Measurements from ENCODE around the gene IRX6.

The IRX6 gene

DNA sequence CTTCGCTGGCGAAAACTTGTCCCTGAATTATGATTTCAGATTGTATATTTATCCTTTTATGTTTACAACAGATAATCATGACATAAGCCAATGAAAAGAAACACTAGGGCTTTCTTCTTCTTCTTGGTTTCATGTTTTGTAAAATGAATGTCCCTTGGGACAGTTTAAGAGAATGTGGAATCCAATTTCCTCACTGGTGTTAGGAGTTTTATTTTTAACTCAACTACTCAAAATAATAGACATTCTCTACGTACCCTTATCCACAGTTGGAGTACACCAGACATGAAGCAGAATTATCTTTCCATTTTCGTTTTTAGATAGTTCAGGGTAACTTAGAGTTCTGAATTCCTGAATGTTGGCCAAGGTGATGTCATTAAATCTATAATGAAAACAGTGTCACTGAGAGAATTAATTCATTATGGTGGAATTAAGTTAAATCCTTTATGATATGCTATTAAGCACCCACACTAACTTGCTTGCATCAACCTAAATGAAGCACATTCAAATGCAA lies 43.4 kb downstream of the IRX6 start:
- H3K36me3 Mint-ChIP-seq (ENCODE audit: low read depth), result no peaks in the 10 kb centered on the region

GRCh38 chr16:55367866-55368603 lies 44.0 kb downstream of the IRX6 start:
- H3K27me3 Mint-ChIP-seq (ENCODE audit: low read depth), result peaks cover 44% of the 10 kb centered on the region
- no peak overlapping the region for H3K27ac Mint-ChIP-seq
- H3K4me3 Mint-ChIP-seq, result no peak overlapping the region
- peaks cover 2% of the 10 kb centered on the region for H3K4me1 Mint-ChIP-seq (ENCODE audit: low read depth)
- H3K36me3 Mint-ChIP-seq (ENCODE audit: low read depth), result no peaks in the 10 kb centered on the region
- no peaks in the 10 kb centered on the region for H3K9me3 Mint-ChIP-seq
- DNase-seq (ENCODE audit: low spot score), result no peak

More for the DNA sequence above, 43.4 kb downstream of the IRX6 start:
- Mint-ChIP-seq H3K27me3 (ENCODE audit: low read depth) (peaks cover 37% of the 10 kb centered on the region), H3K4me3 (no peak overlapping the region), H3K27ac (no peak overlapping the region), H3K4me1 (ENCODE audit: low read depth) (peaks cover 2% of the 10 kb centered on the region), H3K9me3 (no peaks in the 10 kb centered on the region)
- DNase-seq (ENCODE audit: low spot score), result no peak

DNA sequence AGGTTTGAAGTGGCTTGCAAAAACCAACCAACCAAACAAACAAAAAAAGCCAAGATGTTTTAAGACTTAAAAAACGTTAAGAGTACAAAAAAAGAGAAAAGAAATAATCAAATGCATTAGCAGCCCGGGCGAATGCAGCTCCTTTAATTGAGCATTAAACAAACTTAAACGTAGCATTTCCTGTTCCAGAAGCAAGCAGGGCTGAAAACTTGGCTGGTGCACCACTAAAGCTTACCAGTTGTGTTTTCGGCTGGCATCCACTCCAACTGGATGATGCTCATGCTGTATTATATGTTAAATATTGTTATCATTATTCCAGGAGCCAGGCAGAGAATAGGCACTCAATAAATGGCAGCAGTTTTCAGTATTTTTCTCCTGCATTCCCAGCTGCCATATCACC lies 45.1 kb downstream of the IRX6 start:
- H3K36me3 Mint-ChIP-seq (ENCODE audit: low read depth), result no peaks in the 10 kb centered on the region
- no peaks in the 10 kb centered on the region for H3K9me3 Mint-ChIP-seq
- H3K27ac Mint-ChIP-seq, result no peak overlapping the region
- DNase-seq (ENCODE audit: low spot score), result no peak
- H3K4me3 Mint-ChIP-seq, result no peak overlapping the region
- peaks cover 48% of the 10 kb centered on the region for H3K27me3 Mint-ChIP-seq (ENCODE audit: low read depth)
- H3K4me1 Mint-ChIP-seq (ENCODE audit: low read depth), result peaks cover 2% of the 10 kb centered on the region

DNA sequence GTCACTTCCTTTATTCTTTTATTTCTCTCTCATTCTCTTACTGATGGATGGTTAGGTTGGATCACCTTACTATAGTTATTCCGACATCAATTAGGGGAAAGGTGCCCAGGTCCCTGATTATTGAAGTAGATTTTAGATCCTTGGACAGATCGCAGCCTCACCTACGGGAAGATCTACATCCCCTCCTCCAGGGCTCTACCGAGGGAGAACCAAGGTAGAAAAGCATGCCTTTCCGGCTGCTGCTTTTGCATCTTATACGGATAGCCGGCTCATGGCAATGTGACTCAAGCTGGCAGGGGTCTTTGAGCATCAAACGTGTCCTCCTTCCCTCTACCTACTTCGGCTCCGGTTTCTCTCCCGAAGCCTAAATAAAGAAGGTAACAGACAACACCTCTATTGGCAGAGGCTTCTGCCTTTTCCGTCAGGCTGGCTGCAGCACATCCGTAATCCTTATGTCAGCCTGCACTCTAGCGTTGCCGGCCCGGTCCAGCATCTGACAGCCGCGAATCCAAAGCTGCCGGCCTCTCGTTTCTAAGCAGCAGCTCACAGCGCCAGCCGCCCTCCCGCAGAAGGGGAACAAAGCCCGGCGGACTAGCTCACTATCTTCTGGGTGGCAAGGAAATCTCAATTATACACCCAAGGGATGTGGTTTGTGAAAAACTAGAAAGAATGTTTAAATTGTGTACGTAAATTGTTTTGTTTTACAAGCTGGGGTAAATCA lies 46.9 kb downstream of the IRX6 start:
- H3K9me3 Mint-ChIP-seq, result no peaks in the 10 kb centered on the region
- DNase-seq (ENCODE audit: low spot score), result no peak
- no peaks in the 10 kb centered on the region for H3K36me3 Mint-ChIP-seq (ENCODE audit: low read depth)
- peaks cover 48% of the 10 kb centered on the region for H3K27me3 Mint-ChIP-seq (ENCODE audit: low read depth)
- H3K4me3 Mint-ChIP-seq, result no peak overlapping the region
- H3K27ac Mint-ChIP-seq, result no peak overlapping the region
- peaks cover 2% of the 10 kb centered on the region for H3K4me1 Mint-ChIP-seq (ENCODE audit: low read depth)

- Mint-ChIP-seq H3K4me1 (ENCODE audit: low read depth) (peaks cover 2% of the 10 kb centered on the region), H3K27me3 (ENCODE audit: low read depth) (peaks cover 47% of the 10 kb centered on the region), H3K9me3 (no peaks in the 10 kb centered on the region), H3K36me3 (ENCODE audit: low read depth) (no peaks in the 10 kb centered on the region), H3K4me3 (no peak overlapping the region), H3K27ac (no peak overlapping the region)
- no peak for DNase-seq (ENCODE audit: low spot score)
Observed at GRCh38 chr16:55372792-55373488, 48.9 kb downstream of the IRX6 start.

DNA sequence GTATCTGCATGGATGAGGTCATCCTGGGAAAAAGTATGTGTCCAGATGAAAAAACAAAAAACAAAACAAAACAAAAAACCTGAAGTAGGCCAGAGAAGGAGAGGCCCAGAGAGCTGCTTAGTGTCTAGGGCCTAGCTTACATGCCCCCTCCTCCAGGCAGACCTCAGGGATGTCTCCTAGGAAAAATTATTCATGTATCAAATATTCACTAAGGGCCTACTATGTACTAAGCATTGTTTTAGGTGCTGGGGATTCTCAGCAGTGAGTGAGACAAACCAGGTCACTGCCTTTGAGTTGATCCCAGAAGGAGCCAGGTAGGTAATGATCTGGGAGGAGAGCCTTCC lies 49.5 kb downstream of the IRX6 start:
- H3K27me3 Mint-ChIP-seq (ENCODE audit: low read depth), result peaks cover 42% of the 10 kb centered on the region
- no peak for DNase-seq (ENCODE audit: low spot score)
- no peak overlapping the region for H3K4me3 Mint-ChIP-seq
- H3K4me1 Mint-ChIP-seq (ENCODE audit: low read depth), result peaks cover 2% of the 10 kb centered on the region
- H3K27ac Mint-ChIP-seq, result no peak overlapping the region
- H3K9me3 Mint-ChIP-seq, result no peaks in the 10 kb centered on the region
- no peaks in the 10 kb centered on the region for H3K36me3 Mint-ChIP-seq (ENCODE audit: low read depth)

- no peak for DNase-seq (ENCODE audit: low spot score)
- peaks cover 24% of the 10 kb centered on the region for H3K27me3 Mint-ChIP-seq (ENCODE audit: low read depth)
- H3K4me1 Mint-ChIP-seq (ENCODE audit: low read depth), result no peaks in the 10 kb centered on the region
- H3K27ac Mint-ChIP-seq, result no peak overlapping the region
- no peak overlapping the region for H3K4me3 Mint-ChIP-seq
- no peaks in the 10 kb centered on the region for H3K9me3 Mint-ChIP-seq
- H3K36me3 Mint-ChIP-seq (ENCODE audit: low read depth), result no peaks in the 10 kb centered on the region
Observed at GRCh38 chr16:55376045-55376444, 52.0 kb downstream of the IRX6 start.

- no peak overlapping the region for H3K27ac Mint-ChIP-seq
Observed at GRCh38 chr16:55376567-55377167, 52.7 kb downstream of the IRX6 start.

DNA sequence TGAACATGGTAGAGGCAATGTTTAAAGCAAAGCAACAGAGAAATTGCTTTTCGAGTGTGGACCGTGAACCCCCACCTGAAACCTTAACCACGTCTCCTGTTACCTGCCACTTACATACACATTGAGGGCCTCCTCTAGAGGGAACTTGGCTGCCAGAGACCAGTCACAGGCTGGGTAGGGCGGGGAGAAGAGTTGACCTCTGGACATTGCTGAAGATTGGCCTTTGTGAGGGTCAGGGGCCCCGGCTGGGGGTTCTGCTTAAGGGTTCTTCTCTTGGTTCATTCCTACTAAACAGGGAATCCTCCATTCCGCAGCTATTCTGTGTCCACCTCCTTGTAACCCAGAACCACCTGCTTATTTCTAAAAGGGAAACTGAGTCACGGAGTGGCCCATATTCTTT lies 53.8 kb downstream of the IRX6 start:
- H3K27ac Mint-ChIP-seq, result no peak overlapping the region
- no peaks in the 10 kb centered on the region for H3K4me1 Mint-ChIP-seq (ENCODE audit: low read depth)
- peaks cover 6% of the 10 kb centered on the region for H3K27me3 Mint-ChIP-seq (ENCODE audit: low read depth)
- H3K9me3 Mint-ChIP-seq, result no peaks in the 10 kb centered on the region
- no peaks in the 10 kb centered on the region for H3K36me3 Mint-ChIP-seq (ENCODE audit: low read depth)
- no peak overlapping the region for H3K4me3 Mint-ChIP-seq
- no peak for DNase-seq (ENCODE audit: low spot score)

More at GRCh38 chr16:55376567-55377167, 52.7 kb downstream of the IRX6 start:
- peaks cover 17% of the 10 kb centered on the region for H3K27me3 Mint-ChIP-seq (ENCODE audit: low read depth)
- H3K4me3 Mint-ChIP-seq, result no peak overlapping the region
- H3K36me3 Mint-ChIP-seq (ENCODE audit: low read depth), result no peaks in the 10 kb centered on the region
- DNase-seq (ENCODE audit: low spot score), result no peak
- no peaks in the 10 kb centered on the region for H3K9me3 Mint-ChIP-seq
- H3K4me1 Mint-ChIP-seq (ENCODE audit: low read depth), result no peaks in the 10 kb centered on the region

- Mint-ChIP-seq H3K27me3 (ENCODE audit: low read depth) (no peaks in the 10 kb centered on the region), H3K36me3 (ENCODE audit: low read depth) (no peaks in the 10 kb centered on the region), H3K4me3 (no peak overlapping the region), H3K4me1 (ENCODE audit: low read depth) (no peaks in the 10 kb centered on the region), H3K9me3 (no peaks in the 10 kb centered on the region), H3K27ac (no peak overlapping the region)
- DNase-seq (ENCODE audit: low spot score), result no peak
Observed at GRCh38 chr16:55378616-55379015, 54.6 kb downstream of the IRX6 start.

GRCh38 chr16:55379371-55379770 lies 55.4 kb downstream of the IRX6 start:
- H3K9me3 Mint-ChIP-seq, result no peaks in the 10 kb centered on the region
- no peaks in the 10 kb centered on the region for H3K27me3 Mint-ChIP-seq (ENCODE audit: low read depth)
- no peaks in the 10 kb centered on the region for H3K36me3 Mint-ChIP-seq (ENCODE audit: low read depth)
- DNase-seq (ENCODE audit: low spot score), result no peak
- H3K27ac Mint-ChIP-seq, result no peak overlapping the region
- H3K4me3 Mint-ChIP-seq, result no peak overlapping the region
- H3K4me1 Mint-ChIP-seq (ENCODE audit: low read depth), result no peaks in the 10 kb centered on the region

DNA sequence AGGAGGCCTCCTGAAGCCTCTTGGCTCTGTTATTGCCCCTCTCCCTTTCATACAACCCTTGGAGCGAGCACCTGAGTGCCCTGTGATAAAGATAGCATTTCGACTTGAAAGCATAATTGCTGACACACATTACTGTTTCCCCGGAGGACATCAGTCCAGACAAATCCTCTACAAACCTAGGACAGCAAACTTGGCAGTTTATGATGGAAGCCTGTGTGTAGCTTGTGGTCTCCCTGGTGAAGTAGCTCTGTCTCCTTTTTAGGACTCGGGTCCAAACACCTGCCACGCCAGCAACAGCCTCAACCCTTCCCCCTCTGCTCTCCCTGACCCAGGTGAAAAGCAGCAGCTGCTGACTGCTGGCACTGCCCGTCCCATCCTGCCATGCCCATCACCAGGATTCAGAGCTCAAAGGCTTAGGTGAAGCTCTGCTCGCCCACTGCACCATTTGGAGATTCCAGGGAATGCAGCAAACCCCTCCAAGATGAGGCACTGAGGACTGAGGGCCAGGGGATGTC lies 55.9 kb downstream of the IRX6 start:
- Mint-ChIP-seq H3K27ac (no peak overlapping the region), H3K9me3 (no peaks in the 10 kb centered on the region), H3K4me1 (ENCODE audit: low read depth) (no peaks in the 10 kb centered on the region), H3K27me3 (ENCODE audit: low read depth) (no peaks in the 10 kb centered on the region), H3K4me3 (no peak overlapping the region), H3K36me3 (ENCODE audit: low read depth) (no peaks in the 10 kb centered on the region)
- DNase-seq (ENCODE audit: low spot score), result no peak

All from T-helper 2 cell treated with Interferon-gamma antibody and Interleukin-4, amounts not matched to agents 5 μg/mL and 100 μg/mL, for 36 hours (primary cell).